Erythroblast (primary cell): ENCODE data around the gene COL19A1.
"Not testable (repeated sequence)": the region's sequence is repeated elsewhere in the genome, so short reads cannot be mapped to it uniquely, and the experiment has no call there.

Source experiments
- DNase-seq, 2 experiments: peaks; one replicate each; lab custom pipeline; 2025; lab: John Stamatoyannopoulos, UW
- GATA1 ChIP-seq: IDR thresholded peaks from 2 replicates; pipeline ENCODE4 v1.6.1; 2011; ENCODE audit warnings: low read depth, mild to moderate bottlenecking, control low read depth, low read length, moderate library complexity
- POLR2A ChIP-seq: IDR thresholded peaks from 2 replicates; pipeline ENCODE4 v1.6.1; 2011; ENCODE audit warnings: mild to moderate bottlenecking, low read length

Gene COL19A1

GRCh38 chr6:69880601-69881000, 14.2 kb downstream of the COL19A1 start:
- no peak for DNase-seq
- no peak for TF ChIP-seq GATA1
- no peak for TF ChIP-seq POLR2A

- TF ChIP-seq GATA1 (no peak), POLR2A (no peak)
- no peak for DNase-seq
These were observed 15.2 kb downstream of the COL19A1 start for GRCh38 chr6:69881322-69882151.

- TF ChIP-seq POLR2A, result no peak
- TF ChIP-seq GATA1, result no peak
- no peak for DNase-seq
These were observed 17.2 kb downstream of the COL19A1 start for GRCh38 chr6:69883551-69883950.

GRCh38 chr6:69884231-69884630, 17.9 kb downstream of the COL19A1 start:
- DNase-seq, result no peak
- TF ChIP-seq POLR2A (no peak), GATA1 (no peak)

GRCh38 chr6:69887026-69887425, 20.7 kb downstream of the COL19A1 start:
- TF ChIP-seq POLR2A (no peak), GATA1 (no peak)
- DNase-seq, result no peak

- no peak for TF ChIP-seq GATA1
- TF ChIP-seq POLR2A, result no peak
- DNase-seq, result no peak
These were observed 21.5 kb downstream of the COL19A1 start for GRCh38 chr6:69887714-69888345.

- no peak for DNase-seq
- TF ChIP-seq POLR2A (no peak), GATA1 (no peak)
These were observed 22.3 kb downstream of the COL19A1 start for GRCh38 chr6:69888482-69889233.

GRCh38 chr6:69889234-69889974, 23.0 kb downstream of the COL19A1 start:
- not testable (repeated sequence) for DNase-seq

GRCh38 chr6:69892561-69892960, 26.2 kb downstream of the COL19A1 start:
- DNase-seq, result not testable (repeated sequence)

GRCh38 chr6:69893266-69893665, 26.9 kb downstream of the COL19A1 start:
- not testable (repeated sequence) for DNase-seq

GRCh38 chr6:69894578-69895347, 28.4 kb downstream of the COL19A1 start:
- no peak for TF ChIP-seq GATA1
- TF ChIP-seq POLR2A, result no peak
- no peak for DNase-seq

GRCh38 chr6:69895396-69895795, 29.0 kb downstream of the COL19A1 start:
- DNase-seq, result no peak
- no peak for TF ChIP-seq POLR2A
- TF ChIP-seq GATA1, result no peak

GRCh38 chr6:69900869-69901268, 34.5 kb downstream of the COL19A1 start:
- no peak for DNase-seq
- TF ChIP-seq POLR2A (no peak), GATA1 (no peak)

- no peak for TF ChIP-seq POLR2A
- no peak for TF ChIP-seq GATA1
- no peak for DNase-seq
These were observed 35.0 kb downstream of the COL19A1 start for GRCh38 chr6:69901361-69901760.
